Stomach (tissue), 4 donors: ENCODE measurements around the gene CPLANE2.

Experiments used
- EP300 ChIP-seq: sonication (generic); formaldehyde crosslinking; IDR thresholded peaks from one replicate; pipeline ENCODE4 v1.6.1; 2017; ENCODE audit warnings: antibody characterized with exemption
- POLR2A ChIP-seq, 4 donors: fragments of 450-650 bp; IDR thresholded peaks; one replicate each; pipeline ENCODE4 v1.6.1; 2016; ENCODE audit warnings: antibody characterized with exemption in 4 of 4, control low read depth in 2 of 4, mild to moderate bottlenecking in 1 of 4, moderate library complexity in 1 of 4
- POLR2AphosphoS5 ChIP-seq, 3 donors: sonication (generic); formaldehyde crosslinking; IDR thresholded peaks; one replicate each; pipeline ENCODE4 v1.6.1; 2016; ENCODE audit warnings: antibody characterized with exemption in 3 of 3
- TF ChIP-seq, protein P1 (sequence below), 7 experiments: fragments of 450-650 bp in 4 of 7; fragments of 200-600 bp in 3 of 7; sonication (generic) in 3 of 7; IDR thresholded peaks; one replicate each; pipeline ENCODE4 v1.5.1; 2016 to 2019; ENCODE audit warnings: antibody characterized with exemption in 7 of 7, control low read depth in 2 of 7, mild to moderate bottlenecking in 1 of 7

DNA sequence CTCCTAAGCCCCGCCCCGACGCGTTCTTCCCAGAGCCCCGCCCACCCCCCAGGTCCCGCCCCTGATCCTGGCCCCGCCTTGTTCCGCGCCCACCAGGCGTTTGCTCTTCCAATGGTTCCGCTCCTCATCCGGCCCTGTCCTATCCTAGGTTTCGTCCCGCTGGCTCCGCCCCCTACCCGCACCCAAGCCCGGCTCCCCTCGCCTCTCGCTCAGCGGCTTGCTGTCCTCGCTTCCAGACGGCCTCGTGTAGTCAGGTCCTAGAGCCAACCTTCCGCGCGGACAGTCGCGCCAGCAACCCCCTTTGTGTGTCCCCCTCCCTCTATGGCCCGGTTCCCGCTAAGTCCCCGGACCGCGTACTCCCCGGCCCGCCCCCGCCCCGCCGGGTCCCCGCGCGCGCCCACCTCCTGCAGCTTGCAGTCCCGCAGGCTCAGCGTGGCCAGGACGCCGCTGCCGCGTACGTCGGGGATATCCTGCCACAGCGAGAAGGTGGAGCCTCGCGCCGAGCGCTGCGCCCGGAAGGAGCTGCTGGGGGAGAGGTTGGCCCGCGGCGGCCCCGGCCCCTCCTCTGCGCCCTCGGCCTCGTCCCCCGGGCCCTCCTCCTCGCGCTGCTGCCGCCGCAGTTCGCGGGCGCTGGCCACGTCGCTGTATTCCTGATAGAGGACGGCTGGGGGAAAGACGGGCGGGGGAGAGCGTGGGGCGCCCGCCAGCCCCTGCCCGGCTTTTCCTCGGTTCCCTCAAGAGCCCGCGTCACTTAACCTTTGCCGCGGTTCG, 30.3 kb downstream of the CPLANE2 start:
- TF ChIP-seq, protein P1, sequence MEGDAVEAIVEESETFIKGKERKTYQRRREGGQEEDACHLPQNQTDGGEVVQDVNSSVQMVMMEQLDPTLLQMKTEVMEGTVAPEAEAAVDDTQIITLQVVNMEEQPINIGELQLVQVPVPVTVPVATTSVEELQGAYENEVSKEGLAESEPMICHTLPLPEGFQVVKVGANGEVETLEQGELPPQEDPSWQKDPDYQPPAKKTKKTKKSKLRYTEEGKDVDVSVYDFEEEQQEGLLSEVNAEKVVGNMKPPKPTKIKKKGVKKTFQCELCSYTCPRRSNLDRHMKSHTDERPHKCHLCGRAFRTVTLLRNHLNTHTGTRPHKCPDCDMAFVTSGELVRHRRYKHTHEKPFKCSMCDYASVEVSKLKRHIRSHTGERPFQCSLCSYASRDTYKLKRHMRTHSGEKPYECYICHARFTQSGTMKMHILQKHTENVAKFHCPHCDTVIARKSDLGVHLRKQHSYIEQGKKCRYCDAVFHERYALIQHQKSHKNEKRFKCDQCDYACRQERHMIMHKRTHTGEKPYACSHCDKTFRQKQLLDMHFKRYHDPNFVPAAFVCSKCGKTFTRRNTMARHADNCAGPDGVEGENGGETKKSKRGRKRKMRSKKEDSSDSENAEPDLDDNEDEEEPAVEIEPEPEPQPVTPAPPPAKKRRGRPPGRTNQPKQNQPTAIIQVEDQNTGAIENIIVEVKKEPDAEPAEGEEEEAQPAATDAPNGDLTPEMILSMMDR (IDR thresholded peaks at IDR 0.05): no peak
- peak in 2 of 4 donors; percentile 20 to 56 for TF ChIP-seq POLR2A (IDR thresholded peaks at IDR 0.05)
- peak; percentile 55 to 93 (median 75) for TF ChIP-seq POLR2AphosphoS5 (IDR thresholded peaks at IDR 0.05)
- TF ChIP-seq EP300: no peak
